ENCODE results near the gene NAV1. TPM values are rescaled to one million over a fixed set of nuclear protein-coding genes. Genes with fewer than 3 reads are reported as not detected.

NAV1 gene
- total and polyA plus RNA-seq, 9 of the 15 experiments (the other 6 are each of a cell fraction or from before 2014, with no cell fraction given), result 0.91 to 16.8 (median 3.2) TPM

GRCh38 chr1:201584471-201585092 is 45.7 kb downstream of the NAV1 start:
- WGBS (ENCODE audit: insufficient coverage, low coverage, missing lambda C conversion rate), result 50% methylated on average over 5 of the region's 6 CpGs
- H3K4me3 ChIP-seq, result no peak overlapping the region
- H3K27me3 ChIP-seq (ENCODE audit: control insufficient read depth in 2 of 2, insufficient read depth in 2 of 2, low read length in 2 of 2), result no peaks in the 10 kb centered on the region
- H3K36me3 ChIP-seq (ENCODE audit: control insufficient read depth, insufficient read depth, low read length), result no peaks in the 10 kb centered on the region
- peak overlapping the region; percentile 11 to 46; a peak in 1 of 4 replicates for H3K9ac ChIP-seq (ENCODE audit: insufficient read depth in 1 of 2, low read depth in 2 of 2, low read length in 2 of 2)
- in situ Hi-C loops (cut with MboI), result no loop called here
- peak overlapping the region; percentile 53; the same call in 1 of the 3 replicates for H3K27ac ChIP-seq (ENCODE audit: extremely low read depth, low read depth, low read length)
- H3K79me2 ChIP-seq (ENCODE audit: control insufficient read depth, insufficient read depth, low read length), result no peaks in the 10 kb centered on the region
- intact Hi-C loops (cut with micrococcal nuclease), result no loop called here
- ATAC-seq, result peak; percentile 6; the same call in 2 of the 3 replicates
- H2AFZ ChIP-seq (ENCODE audit: low read depth, low read length), result peak overlapping the region; percentile 81
- no peaks in the 10 kb centered on the region for H4K20me1 ChIP-seq (replicated peaks; ENCODE audit: control insufficient read depth, insufficient read depth, low read length)
- no peak overlapping the region for H3K4me2 ChIP-seq (ENCODE audit: insufficient read depth, low read length)
- DNase-seq (ENCODE audit: extremely low read depth in 1 of 4, low spot score in 3 of 4), result no peak
- TF ChIP-seq ZNF395 (CRISPR knock-in tag; IDR thresholded peaks at IDR 0.05), result 0 out of 2 replicates have a peak, but pooled peaks have one; percentile 26
- TF ChIP-seq E2F5 (CRISPR knock-in tag; IDR thresholded peaks at IDR 0.05), result 0 out of 2 replicates have a peak, but pooled peaks have one; percentile 17
- TF ChIP-seq TFAP4 (CRISPR knock-in tag; IDR thresholded peaks at IDR 0.05; ENCODE audit: borderline replicate concordance), result peak; percentile 16; the same call in 1 of the 2 replicates
- no peak for TF ChIP-seq ZNF274 (IDR thresholded peaks at IDR 0.05; ENCODE audit: borderline replicate concordance, low read depth, low read length)
- no peak for TF ChIP-seq MXI1 (IDR thresholded peaks at IDR 0.05; ENCODE audit: low read depth, low read length)
- no peak for FAIRE-seq
- no peaks in the 10 kb centered on the region for H3K9me3 ChIP-seq (replicated peaks; ENCODE audit: control insufficient read depth, insufficient read depth, low read depth, low read length)
- no peaks in the 10 kb centered on the region for H3K9me1 ChIP-seq (ENCODE audit: control insufficient read depth, insufficient read depth, low read length)
- ChIA-PET CTCF (ENCODE audit: low intra/inter-chr PET ratio) (interaction anchor here (0.6 to 0.7 kb wide), 2 partner anchors 99 to 244 kb away, joined by 3 to 4 read pairs; no protein-coding TSS in a partner anchor), POLR2A (interaction anchor here (0.9 to 3.6 kb wide), 5 partner anchors 10 to 97 kb away, joined by 3 to 13 read pairs (median 3); no protein-coding TSS in a partner anchor)
- peaks cover 23 to 40% of the 10 kb centered on the region in 2 experiments for H3K4me1 ChIP-seq (replicated peaks in 1 of 2; ENCODE audit: control insufficient read depth in 2 of 2, insufficient read depth in 2 of 2, low read length in 2 of 2)
- no TSS peak for BruUV-seq (replicated peaks)

Data from K562 (cell line).